Body of pancreas (tissue), 4 donors: ENCODE results near the gene ENOX2.

ENCODE experiments used
- CTCF ChIP-seq, 7 experiments: fragments of 450-650 bp in 4 of 7; fragments of 200-600 bp in 3 of 7; sonication (generic) in 3 of 7; IDR thresholded peaks; one replicate each; pipeline ENCODE4 v1.5.1; 2016 to 2019; ENCODE audit warnings: antibody characterized with exemption in 7 of 7
- POLR2A ChIP-seq, 3 donors: fragments of 450-650 bp; IDR thresholded peaks; one replicate each; pipeline ENCODE4 v1.6.1; 2016; ENCODE audit warnings: antibody characterized with exemption in 3 of 3, mild to moderate bottlenecking in 2 of 3

GRCh38 chrX:130746077-130746476 is 156.9 kb downstream of the ENOX2 start:
- no peak for TF ChIP-seq CTCF (IDR thresholded peaks at IDR 0.05)
- no peak for TF ChIP-seq POLR2A (IDR thresholded peaks at IDR 0.05)
